ENCODE measurements around the gene DPM3.

GRCh38 chr1:155171836-155172731, 31.8 kb upstream of the DPM3 start:
- TF ChIP-seq POLR2AphosphoS5 (IDR thresholded peaks at IDR 0.05; ENCODE audit: borderline replicate concordance, low read depth, low read length) (no peak), EZH2 (IDR thresholded peaks at IDR 0.05) (no peak)
